ENCODE measurements around the gene TK1. TPM values are rescaled to one million over a fixed set of nuclear protein-coding genes. Genes with fewer than 3 reads are reported as not detected.

The TK1 gene
- total RNA-seq, 2 donors from 2014 or later = 90.6 to 90.9 TPM

DNA sequence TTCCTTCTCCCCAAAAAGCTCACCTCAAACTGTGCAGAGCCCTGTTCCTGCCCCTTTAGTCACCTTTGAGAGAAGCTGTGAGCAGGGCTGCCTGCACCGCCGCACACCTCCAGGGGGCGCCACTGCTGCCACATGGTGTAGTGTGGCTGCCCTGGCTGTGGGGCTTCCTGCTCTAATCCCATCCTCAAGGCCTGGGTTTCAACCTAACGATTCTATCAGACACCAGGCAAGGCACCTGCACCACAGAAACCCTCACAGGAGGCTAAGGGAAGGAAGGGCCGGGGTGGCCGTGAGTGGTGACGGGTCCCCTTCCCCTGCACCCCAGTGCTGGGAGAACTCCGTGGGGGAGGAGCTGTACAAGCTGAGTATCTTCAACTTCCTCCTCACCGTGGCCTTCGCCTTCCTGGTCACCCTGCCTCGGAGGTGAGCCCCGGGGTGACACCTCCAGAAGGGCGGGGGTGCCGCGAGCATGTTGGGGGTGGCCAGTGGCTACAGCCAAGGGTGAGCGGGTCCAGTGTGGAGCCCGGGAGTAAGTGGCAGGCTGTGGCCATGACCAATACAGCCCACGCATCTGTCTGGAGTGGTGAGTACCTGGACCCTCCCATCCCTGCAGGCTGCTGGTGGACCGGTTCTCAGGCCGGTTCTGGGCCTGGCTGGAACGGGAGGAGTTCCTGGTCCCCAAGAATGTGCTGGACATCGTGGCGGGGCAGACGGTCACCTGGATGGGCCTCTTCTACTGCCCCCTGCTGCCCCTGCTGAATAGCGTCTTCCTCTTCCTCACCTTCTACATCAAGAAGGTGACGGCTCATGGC is 49.3 kb downstream of the TK1 start:
- DNase-seq (peak; percentile 29 to 51), ATAC-seq (replicated peaks in 1 of 2) (no peak)
- Mint-ChIP-seq H3K4me3 (peak overlapping the region in 1 of 2 donors; percentile 45), H3K27ac (peak overlapping the region; percentile 29), H3K4me1 (ENCODE audit: low read depth) (peaks cover 78% of the 10 kb centered on the region), H3K36me3 (ENCODE audit: insufficient read depth in 2 of 2) (peaks cover 0 to 11% of the 10 kb centered on the region in 2 donors), H3K27me3 (ENCODE audit: low read depth) (no peaks in the 10 kb centered on the region), H3K9me3 (no peaks in the 10 kb centered on the region)

DNA sequence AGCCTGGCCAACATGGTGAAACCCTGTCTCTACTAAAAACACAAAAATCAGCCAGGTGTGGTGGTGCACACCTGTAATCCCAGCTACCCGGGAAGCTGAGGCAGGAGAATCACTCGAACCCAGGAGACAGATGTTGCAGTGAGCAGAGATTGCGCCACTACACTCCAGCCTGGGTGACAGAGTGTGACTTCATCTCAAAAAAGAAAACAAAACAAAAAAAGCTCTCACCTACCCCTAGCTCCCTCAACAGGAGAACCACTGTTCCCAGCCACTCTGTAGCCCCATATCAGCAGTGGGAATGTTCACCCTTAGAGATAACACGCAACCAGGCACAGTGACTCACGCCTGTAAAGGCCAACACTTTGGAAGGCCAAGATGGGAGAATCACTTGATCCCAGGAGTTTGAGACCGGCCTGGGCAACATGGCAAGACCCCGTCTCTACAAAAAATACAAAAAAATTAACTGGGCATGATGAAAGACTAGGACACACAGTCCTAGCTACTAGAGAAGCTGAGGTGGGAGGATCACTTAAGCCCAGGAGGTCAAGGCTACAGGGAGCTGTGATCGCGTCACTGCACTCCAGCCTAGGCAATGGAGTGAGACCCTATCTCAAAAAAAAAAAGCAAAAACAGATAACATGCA is 50.9 kb downstream of the TK1 start:
- peak overlapping the region; percentile 38 for H3K27ac Mint-ChIP-seq
- H3K4me3 Mint-ChIP-seq = peak overlapping the region in 1 of 2 donors; percentile 11
- no peak for ATAC-seq (replicated peaks in 1 of 2)
- H3K9me3 Mint-ChIP-seq = no peaks in the 10 kb centered on the region
- H3K27me3 Mint-ChIP-seq (ENCODE audit: low read depth) = no peaks in the 10 kb centered on the region
- H3K36me3 Mint-ChIP-seq (ENCODE audit: insufficient read depth in 2 of 2) = peaks cover 0 to 11% of the 10 kb centered on the region in 2 donors
- no peak for DNase-seq
- peaks cover 76% of the 10 kb centered on the region for H3K4me1 Mint-ChIP-seq (ENCODE audit: low read depth)

DNA sequence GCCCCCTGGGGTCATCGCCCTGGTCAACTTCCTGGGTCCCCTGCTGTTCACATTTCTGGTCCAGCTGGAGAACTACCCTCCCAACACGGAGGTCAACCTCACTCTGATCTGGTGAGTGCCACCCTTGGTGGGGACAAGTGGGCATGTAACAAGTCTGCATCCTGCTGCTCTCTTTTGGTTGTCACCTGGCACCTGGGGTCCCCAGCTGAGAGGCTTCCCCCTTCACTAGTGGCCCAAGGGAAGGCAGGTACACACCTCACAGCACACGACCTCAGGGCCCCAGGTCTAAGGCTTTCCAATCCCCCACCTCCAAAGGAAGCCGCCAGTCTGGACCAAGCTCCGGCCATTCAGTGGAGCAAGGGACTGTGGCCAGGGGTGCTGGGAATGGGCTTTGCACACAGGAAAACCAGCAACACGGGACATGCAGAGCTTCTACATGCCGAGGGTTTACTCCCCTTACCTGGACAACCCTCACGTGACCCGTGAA is 51.9 kb downstream of the TK1 start:
- ATAC-seq (replicated peaks in 1 of 2) = no peak
- Mint-ChIP-seq H3K27ac (no peak overlapping the region), H3K4me1 (ENCODE audit: low read depth) (peaks cover 81% of the 10 kb centered on the region), H3K4me3 (no peak overlapping the region), H3K9me3 (no peaks in the 10 kb centered on the region), H3K27me3 (ENCODE audit: low read depth) (no peaks in the 10 kb centered on the region), H3K36me3 (ENCODE audit: insufficient read depth in 2 of 2) (peaks cover 1 to 15% of the 10 kb centered on the region in 2 donors)
- no peak for DNase-seq

DNA sequence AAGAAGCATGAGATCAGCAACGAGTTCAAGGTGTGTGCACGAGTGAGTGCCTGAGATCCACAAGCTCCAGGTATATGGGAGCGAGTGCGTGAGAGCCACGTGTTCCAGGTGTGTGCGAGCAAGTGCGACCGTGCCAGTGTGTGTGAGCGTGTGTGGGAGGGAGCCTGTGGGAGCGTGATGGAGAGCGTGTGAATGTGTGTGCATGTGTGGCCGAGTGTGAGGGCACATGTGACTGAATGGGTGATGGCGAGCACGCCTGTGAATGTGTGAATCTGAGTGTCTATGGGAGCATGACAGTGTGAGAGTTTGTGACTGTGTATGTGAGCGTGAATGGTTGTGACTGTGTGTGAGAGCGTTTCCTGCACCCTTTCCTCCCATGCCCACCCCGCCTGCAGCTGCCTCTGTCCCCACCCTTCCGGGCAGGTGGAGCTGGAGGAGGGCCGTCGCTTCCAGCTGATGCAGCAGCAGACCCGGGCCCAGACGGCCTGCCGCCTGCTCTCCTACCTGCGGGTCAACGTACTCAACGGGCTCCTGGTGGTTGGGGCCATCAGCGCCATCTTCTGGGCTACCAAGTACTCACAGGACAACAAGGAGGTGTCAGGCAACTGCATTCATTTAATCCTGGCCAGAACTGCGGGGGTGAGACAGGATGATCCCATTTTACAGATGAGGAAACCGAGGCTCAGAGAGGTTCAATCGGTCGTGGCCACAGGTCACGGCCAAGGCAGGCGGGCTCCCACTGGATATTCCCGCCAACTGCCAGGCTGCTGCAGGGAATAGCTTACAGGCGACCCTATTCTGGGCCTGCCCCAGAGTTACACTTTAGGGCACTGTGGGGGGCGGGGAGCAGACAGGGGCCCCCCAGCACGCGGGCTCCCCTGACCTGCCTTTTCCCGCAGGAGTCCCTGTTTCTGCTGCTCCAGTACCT is 52.6 kb downstream of the TK1 start:
- peak; percentile 79 to 84 for DNase-seq
- Mint-ChIP-seq H3K9me3 (no peaks in the 10 kb centered on the region), H3K36me3 (ENCODE audit: insufficient read depth in 2 of 2) (peaks cover 1 to 15% of the 10 kb centered on the region in 2 donors), H3K27me3 (ENCODE audit: low read depth) (no peaks in the 10 kb centered on the region), H3K4me3 (peak overlapping the region; percentile 29 to 90), H3K27ac (no peak overlapping the region), H3K4me1 (ENCODE audit: low read depth) (peaks cover 83% of the 10 kb centered on the region)
- ATAC-seq (replicated peaks in 1 of 2) = peak; percentile 24 to 29

DNA sequence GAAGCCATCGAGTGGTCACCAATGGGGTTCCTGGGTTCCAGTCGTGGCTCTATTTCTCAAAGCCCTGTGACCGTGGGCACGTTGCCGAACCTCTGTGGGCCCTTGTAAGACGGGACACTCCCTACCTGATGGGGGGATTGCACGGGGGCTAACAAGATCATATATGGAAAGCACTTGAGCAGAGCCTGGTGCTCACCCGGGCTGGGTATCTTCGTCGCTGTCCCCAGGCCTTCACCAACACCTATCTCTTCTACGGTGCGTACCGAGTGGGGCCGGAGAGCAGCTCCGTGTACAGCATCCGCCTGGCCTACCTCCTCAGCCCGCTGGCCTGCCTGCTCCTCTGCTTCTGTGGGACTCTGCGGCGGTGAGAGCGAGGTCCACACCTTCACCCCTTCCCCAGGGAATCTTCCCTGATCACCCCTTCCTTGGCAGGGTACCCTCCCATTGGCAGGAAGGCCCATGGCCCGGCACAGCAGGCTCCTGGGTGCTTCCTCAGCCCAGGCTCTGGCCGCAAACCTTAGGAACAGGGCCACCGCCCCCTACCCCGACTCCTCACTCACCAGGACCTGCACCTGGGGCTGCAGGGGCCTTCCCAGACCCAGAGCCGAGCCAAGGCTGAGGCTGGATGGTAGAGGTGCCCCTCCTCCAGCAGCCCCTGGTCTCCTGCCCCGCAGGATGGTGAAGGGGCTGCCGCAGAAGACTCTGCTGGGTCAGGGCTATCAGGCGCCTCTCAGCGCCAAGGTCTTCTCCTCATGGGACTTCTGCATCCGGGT is 53.5 kb downstream of the TK1 start:
- H3K4me3 Mint-ChIP-seq = peak overlapping the region; percentile 29 to 90
- peaks cover 1 to 16% of the 10 kb centered on the region in 2 donors for H3K36me3 Mint-ChIP-seq (ENCODE audit: insufficient read depth in 2 of 2)
- no peaks in the 10 kb centered on the region for H3K9me3 Mint-ChIP-seq
- H3K4me1 Mint-ChIP-seq (ENCODE audit: low read depth) = peaks cover 79% of the 10 kb centered on the region
- no peak for DNase-seq
- no peak for ATAC-seq (replicated peaks in 1 of 2)
- no peaks in the 10 kb centered on the region for H3K27me3 Mint-ChIP-seq (ENCODE audit: low read depth)
- no peak overlapping the region for H3K27ac Mint-ChIP-seq

DNA sequence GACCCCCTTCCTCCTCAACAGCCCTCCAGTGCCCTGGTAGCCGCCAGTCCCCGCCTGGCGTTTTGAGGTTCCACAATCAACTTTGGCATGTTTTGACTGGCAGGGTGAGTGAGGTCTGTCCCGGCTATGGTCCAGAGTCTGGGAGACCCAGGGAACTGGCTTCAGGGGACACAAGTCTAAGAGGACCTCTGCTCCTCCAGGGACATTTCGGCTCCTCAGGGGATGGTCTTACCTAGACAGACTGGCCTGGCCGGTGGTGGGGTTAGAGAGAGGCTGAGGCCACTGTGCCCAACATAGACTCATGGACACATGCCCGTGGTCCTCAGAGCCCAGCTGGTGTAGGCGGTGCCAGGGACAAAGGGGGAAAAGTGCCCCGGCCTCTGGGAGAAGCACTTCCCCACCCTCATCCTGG is 54.1 kb downstream of the TK1 start:
- peak overlapping the region; percentile 29 to 90 for H3K4me3 Mint-ChIP-seq
- H3K27me3 Mint-ChIP-seq (ENCODE audit: low read depth) = no peaks in the 10 kb centered on the region
- no peaks in the 10 kb centered on the region for H3K9me3 Mint-ChIP-seq
- H3K4me1 Mint-ChIP-seq (ENCODE audit: low read depth) = peaks cover 75% of the 10 kb centered on the region
- ATAC-seq (replicated peaks in 1 of 2) = no peak
- H3K36me3 Mint-ChIP-seq (ENCODE audit: insufficient read depth in 2 of 2) = peaks cover 1 to 16% of the 10 kb centered on the region in 2 donors
- peak overlapping the region; percentile 39 for H3K27ac Mint-ChIP-seq
- DNase-seq = peak in 1 of 2 donors; percentile 28

DNA sequence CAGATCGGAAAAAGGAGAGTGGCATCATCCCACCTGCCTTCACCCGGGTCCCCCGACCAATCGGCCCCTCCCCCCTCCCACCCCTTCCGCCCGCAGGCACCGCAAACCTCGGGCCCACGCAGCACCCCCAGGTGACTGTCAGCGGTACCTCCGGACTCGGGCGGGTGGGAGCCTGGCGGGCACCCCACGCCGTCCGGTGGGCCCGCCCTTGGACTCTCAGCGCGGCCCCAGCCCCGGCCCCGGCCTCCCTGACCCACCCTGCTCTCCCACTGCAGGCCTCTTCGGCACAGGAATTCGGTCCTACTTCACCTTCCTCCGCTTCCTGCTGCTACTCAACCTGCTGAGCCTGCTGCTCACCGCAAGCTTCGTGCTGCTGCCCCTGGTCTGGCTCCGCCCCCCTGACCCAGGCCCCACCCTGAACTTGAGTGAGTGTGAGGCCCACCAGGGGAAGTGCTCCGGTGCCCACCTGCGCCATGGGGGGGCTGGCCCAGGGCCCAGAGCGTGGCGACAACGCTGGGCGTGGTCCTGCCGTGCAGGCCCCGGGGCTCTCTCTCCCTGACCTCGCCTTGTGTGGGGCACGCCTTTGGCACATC is 54.7 kb downstream of the TK1 start:
- H3K4me1 Mint-ChIP-seq (ENCODE audit: low read depth) = peaks cover 74% of the 10 kb centered on the region
- H3K27ac Mint-ChIP-seq = peak overlapping the region; percentile 39
- peaks cover 1 to 16% of the 10 kb centered on the region in 2 donors for H3K36me3 Mint-ChIP-seq (ENCODE audit: insufficient read depth in 2 of 2)
- ATAC-seq (replicated peaks in 1 of 2) (peak; percentile 16 to 20), DNase-seq (peak; percentile 69 to 73)
- H3K9me3 Mint-ChIP-seq = no peaks in the 10 kb centered on the region
- no peaks in the 10 kb centered on the region for H3K27me3 Mint-ChIP-seq (ENCODE audit: low read depth)
- H3K4me3 Mint-ChIP-seq = peak overlapping the region; percentile 29 to 90

DNA sequence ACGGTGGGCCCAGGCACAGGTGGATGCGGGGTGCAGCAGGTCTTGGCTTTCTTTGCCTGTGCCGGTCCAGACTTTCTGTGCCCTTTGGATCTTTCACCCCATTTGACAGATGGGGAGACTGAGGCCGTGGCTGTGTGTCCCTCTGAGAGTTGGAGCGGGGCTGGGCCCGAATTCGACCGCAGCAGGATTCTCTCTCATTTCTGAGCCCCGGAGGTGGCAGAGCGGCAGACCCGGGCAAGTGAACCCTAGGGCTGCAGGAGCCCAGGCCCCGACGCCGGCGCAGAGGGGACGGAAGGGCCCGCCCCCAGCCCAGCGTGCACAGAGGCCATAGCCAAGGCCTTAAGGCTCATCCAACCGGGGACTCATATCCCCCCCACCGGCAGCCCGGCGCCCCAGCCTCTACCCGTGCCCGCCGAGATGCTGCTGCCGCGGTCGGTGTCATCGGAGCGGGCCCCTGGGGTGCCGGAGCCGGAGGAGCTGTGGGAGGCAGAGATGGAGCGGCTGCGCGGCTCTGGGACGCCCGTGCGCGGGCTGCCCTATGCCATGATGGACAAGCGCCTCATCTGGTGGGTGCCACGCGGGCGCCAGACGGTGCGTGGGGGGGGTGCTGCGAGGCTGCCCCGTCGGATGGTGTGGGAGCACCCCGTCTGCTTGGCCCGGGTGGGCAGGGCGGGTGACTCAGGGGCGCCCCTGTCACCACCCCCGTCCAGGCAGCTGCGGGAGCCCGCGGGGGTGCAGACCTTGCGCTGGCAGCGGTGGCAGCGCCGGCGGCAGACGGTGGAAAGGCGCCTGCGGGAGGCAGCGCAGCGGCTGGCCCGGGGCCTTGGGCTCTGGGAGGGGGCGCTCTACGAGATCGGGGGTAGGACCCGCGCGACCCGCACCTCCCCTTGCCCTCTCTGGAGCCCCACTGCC is 55.4 kb downstream of the TK1 start:
- Mint-ChIP-seq H3K36me3 (ENCODE audit: insufficient read depth in 2 of 2) (peaks cover 1 to 16% of the 10 kb centered on the region in 2 donors), H3K4me3 (peak overlapping the region; percentile 97), H3K9me3 (no peaks in the 10 kb centered on the region), H3K27me3 (ENCODE audit: low read depth) (no peaks in the 10 kb centered on the region), H3K4me1 (ENCODE audit: low read depth) (peaks cover 74% of the 10 kb centered on the region), H3K27ac (peak overlapping the region; percentile 87)
- peak; percentile 69 to 74 for DNase-seq
- peak; percentile 24 to 26 for ATAC-seq (replicated peaks in 1 of 2)

DNA sequence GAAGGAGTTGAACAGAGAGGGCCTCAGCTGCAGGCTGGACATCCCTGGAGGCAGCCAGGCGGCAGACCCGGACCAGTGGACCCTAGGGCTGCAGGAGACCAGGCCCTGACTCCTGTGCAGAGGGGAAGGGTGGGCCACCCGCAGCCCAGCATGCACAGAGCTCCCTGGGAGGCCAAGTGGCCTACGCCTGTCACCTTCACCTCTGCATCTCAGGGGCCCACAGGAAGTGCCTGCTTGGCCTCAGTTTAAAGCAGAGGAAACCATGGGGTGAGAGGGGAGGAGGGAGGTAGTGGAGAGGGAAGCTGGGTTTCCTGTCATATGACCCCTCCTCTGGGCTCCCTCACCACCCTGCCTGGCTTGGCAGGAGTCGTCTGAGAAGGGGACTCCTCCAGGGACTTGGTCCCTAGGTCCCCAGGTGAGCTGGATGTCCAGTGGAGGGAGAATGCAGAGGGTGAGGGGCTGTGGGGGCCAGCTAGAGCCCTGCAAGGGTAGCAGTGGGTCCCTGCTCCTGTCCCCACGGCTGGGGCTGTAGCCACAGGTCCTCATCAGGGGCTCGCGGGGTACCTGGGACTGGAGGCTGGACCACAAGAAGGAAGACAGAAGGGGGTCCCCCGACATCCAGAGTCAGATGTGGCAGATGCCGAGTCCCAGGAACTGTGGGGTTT is 56.3 kb downstream of the TK1 start, which contains the start of gene TMC8:
TMC8 (plus strand) TSS at position 335 of the 665 bp plus-strand sequence. CDS start 818 bp downstream, outside the sequence.
- Mint-ChIP-seq H3K4me1 (ENCODE audit: low read depth) (peaks cover 74% of the 10 kb centered on the region), H3K27me3 (ENCODE audit: low read depth) (no peaks in the 10 kb centered on the region), H3K36me3 (ENCODE audit: insufficient read depth in 2 of 2) (peaks cover 1 to 10% of the 10 kb centered on the region in 2 donors), H3K4me3 (peak within 1 kb of the TSS; percentile 97), H3K9me3 (no peaks in the 10 kb centered on the region), H3K27ac (peak within 1 kb of the TSS; percentile 87)
- DNase-seq (peak; percentile 77 to 83), ATAC-seq (replicated peaks in 1 of 2) (peak; percentile 45)

DNA sequence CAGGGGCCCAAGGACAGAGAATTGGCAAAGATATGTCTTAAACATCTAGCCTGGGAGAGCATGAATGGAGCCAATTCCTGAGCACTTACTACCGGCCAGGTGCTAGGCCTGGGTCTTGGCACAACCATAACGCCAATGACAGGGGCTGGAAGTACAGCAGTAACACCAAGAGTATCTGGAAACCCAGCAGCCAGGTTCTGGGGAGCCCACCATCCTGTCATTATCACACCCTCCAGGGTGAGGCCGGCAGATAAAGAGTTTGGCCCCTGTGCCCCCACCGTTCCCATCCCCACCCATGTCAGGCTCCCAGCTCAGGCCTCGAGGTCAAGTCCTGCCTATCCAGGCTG is 56.8 kb downstream of the TK1 start:
- Mint-ChIP-seq H3K27ac (peak overlapping the region; percentile 17), H3K4me1 (ENCODE audit: low read depth) (peaks cover 73% of the 10 kb centered on the region)
- no peak for DNase-seq

More for the DNA sequence above, 56.8 kb downstream of the TK1 start:
- Mint-ChIP-seq H3K27me3 (ENCODE audit: low read depth) (no peaks in the 10 kb centered on the region), H3K9me3 (no peaks in the 10 kb centered on the region), H3K36me3 (ENCODE audit: insufficient read depth in 2 of 2) (peaks cover 1 to 7% of the 10 kb centered on the region in 2 donors), H3K4me3 (peak overlapping the region; percentile 97)
- no peak for ATAC-seq (replicated peaks in 1 of 2)

All from activated T-cell treated with anti-CD3 and anti-CD28 coated beads, Interleukin-2, amount 50 U/mL, for 72 hours (primary cell).